SK-N-SH (cell line): Measurements from ENCODE around the gene SLPI.

Experiments
- CHD2 ChIP-seq: fragments of 150-350 bp; IDR thresholded peaks from 2 replicates; pipeline ENCODE4 v1.6.1; 2018; ENCODE audit warnings: low read length; ENCODE audit not compliant: partially characterized antibody
- ELF1 ChIP-seq: IDR thresholded peaks from 2 replicates; pipeline ENCODE4 v1.4.0; 2012
- FOXM1 ChIP-seq: IDR thresholded peaks from 2 replicates; pipeline ENCODE4 v1.4.0; 2012; ENCODE audit warnings: low read depth, mild to moderate bottlenecking
- GATA2 ChIP-seq: sonication (generic); formaldehyde crosslinking; IDR thresholded peaks from 2 replicates; pipeline ENCODE4 v1.5.0; 2020; ENCODE audit warnings: mild to moderate bottlenecking, missing genetic modification reagents
- TEAD4 ChIP-seq: IDR thresholded peaks from 2 replicates; pipeline ENCODE4 v1.4.0; 2012; ENCODE audit warnings: mild to moderate bottlenecking, borderline replicate concordance; ENCODE audit not compliant: insufficient read depth
- TF ChIP-seq, protein P1 (sequence below): fragments of 150-350 bp; IDR thresholded peaks from 2 replicates; pipeline ENCODE4 v1.6.1; 2016; ENCODE audit warnings: mild to moderate bottlenecking, low read depth, low read length
- TF ChIP-seq, protein P2 (sequence below): fragments of 200-600 bp; sonication (generic); IDR thresholded peaks from 2 replicates; pipeline ENCODE4 v1.6.1; 2017; ENCODE audit warnings: antibody characterized with exemption, mild to moderate bottlenecking, moderate library complexity
- TF ChIP-seq, protein P3 (sequence below): IDR thresholded peaks from 2 replicates; pipeline ENCODE4 v1.4.0; 2012; ENCODE audit warnings: low read depth

DNA sequence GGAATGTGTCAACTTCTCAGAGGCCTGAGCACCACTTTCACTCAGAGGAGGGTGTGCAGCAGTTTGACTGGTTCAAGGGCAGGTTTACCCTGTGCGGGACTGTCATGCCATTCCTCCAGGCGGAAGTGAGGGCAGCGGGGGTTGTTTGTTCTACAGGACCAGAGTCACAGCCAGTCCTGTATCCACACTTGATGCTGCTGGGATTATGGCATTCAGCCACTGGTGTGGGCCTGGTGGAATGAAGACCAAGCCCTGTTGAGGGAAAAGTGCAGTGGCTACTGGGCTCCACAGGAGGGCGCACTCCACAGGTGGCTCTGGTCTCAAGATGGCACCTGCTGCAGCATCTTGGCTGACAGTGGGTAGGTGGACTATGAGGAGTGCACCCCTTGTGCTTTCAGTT, 18.4 kb downstream of the SLPI start:
- TF ChIP-seq, protein P1, sequence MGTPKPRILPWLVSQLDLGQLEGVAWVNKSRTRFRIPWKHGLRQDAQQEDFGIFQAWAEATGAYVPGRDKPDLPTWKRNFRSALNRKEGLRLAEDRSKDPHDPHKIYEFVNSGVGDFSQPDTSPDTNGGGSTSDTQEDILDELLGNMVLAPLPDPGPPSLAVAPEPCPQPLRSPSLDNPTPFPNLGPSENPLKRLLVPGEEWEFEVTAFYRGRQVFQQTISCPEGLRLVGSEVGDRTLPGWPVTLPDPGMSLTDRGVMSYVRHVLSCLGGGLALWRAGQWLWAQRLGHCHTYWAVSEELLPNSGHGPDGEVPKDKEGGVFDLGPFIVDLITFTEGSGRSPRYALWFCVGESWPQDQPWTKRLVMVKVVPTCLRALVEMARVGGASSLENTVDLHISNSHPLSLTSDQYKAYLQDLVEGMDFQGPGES: no peak
- no peak for TF ChIP-seq ELF1
- TF ChIP-seq, protein P2, sequence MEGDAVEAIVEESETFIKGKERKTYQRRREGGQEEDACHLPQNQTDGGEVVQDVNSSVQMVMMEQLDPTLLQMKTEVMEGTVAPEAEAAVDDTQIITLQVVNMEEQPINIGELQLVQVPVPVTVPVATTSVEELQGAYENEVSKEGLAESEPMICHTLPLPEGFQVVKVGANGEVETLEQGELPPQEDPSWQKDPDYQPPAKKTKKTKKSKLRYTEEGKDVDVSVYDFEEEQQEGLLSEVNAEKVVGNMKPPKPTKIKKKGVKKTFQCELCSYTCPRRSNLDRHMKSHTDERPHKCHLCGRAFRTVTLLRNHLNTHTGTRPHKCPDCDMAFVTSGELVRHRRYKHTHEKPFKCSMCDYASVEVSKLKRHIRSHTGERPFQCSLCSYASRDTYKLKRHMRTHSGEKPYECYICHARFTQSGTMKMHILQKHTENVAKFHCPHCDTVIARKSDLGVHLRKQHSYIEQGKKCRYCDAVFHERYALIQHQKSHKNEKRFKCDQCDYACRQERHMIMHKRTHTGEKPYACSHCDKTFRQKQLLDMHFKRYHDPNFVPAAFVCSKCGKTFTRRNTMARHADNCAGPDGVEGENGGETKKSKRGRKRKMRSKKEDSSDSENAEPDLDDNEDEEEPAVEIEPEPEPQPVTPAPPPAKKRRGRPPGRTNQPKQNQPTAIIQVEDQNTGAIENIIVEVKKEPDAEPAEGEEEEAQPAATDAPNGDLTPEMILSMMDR: peak; percentile 51; the same call in 1 of the 2 replicates
- no peak for TF ChIP-seq CHD2
- TF ChIP-seq TEAD4: no peak
- TF ChIP-seq FOXM1: no peak
- TF ChIP-seq, protein P3, sequence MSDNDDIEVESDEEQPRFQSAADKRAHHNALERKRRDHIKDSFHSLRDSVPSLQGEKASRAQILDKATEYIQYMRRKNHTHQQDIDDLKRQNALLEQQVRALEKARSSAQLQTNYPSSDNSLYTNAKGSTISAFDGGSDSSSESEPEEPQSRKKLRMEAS: no peak
- TF ChIP-seq GATA2: no peak
